GM12892 (cell line): ENCODE measurements around the gene PIK3C2B.

Experiments
- DNase-seq: peaks from one replicate; pipeline ENCODE4 v3.0.0; 2011; ENCODE audit not compliant: insufficient read length
- FAIRE-seq: peaks from 2 replicates; lab custom pipeline; 2011; peaks lifted over from hg19 to GRCh38; lab: Jason Lieb, UNC
- POLR2A ChIP-seq: IDR thresholded peaks from 2 replicates; pipeline ENCODE4 v1.6.1; 2011; ENCODE audit warnings: low read depth, low read length, control low read depth
- POLR2AphosphoS5 ChIP-seq: IDR thresholded peaks from 2 replicates; pipeline ENCODE4 v1.6.1; 2011; ENCODE audit warnings: low read depth, low read length, control low read depth
- TAF1 ChIP-seq: IDR thresholded peaks from 2 replicates; pipeline ENCODE4 v1.6.1; 2011; ENCODE audit warnings: low read depth, mild to moderate bottlenecking, control low read depth, low read length, borderline replicate concordance

PIK3C2B gene

GRCh38 chr1:204505674-204506200 is 11.1 kb upstream of the PIK3C2B start:
- no peak for TF ChIP-seq POLR2A
- TF ChIP-seq POLR2AphosphoS5: no peak
- TF ChIP-seq TAF1: no peak
- DNase-seq (no peak), FAIRE-seq (no peak)

DNA sequence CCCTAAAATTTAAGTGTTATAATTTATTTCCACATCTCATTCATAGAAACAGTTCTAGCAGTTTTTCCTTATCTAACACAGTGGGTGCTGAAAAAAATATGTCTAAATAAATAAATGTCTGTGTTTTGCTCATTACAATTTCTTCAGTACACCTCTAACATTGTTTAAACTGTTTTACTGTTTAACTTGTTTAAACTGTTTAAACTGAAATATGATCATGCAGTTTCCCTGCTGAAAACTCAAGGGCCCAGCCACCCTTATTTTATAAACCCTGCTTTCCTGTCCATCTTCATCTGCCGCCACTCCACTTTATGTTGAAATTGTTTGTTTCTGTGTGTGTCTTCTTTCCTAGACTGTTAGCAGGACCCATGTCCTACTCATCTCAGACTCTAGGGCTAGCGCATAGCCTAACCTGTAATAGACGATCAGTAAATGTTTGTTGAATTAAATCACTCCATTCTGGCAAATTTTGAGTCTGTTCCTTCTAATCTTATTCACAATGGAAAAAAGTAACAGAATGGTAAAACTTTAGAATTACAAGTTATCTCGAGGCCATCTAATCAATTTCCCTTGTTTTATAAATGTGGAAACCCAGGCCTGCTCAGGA is 9.4 kb upstream of the PIK3C2B start:
- FAIRE-seq (no peak), DNase-seq (no peak)
- no peak for TF ChIP-seq TAF1
- no peak for TF ChIP-seq POLR2AphosphoS5
- no peak for TF ChIP-seq POLR2A

GRCh38 chr1:204503122-204503912 is 8.7 kb upstream of the PIK3C2B start:
- FAIRE-seq (peak; percentile 54), DNase-seq (no peak)
- no peak for TF ChIP-seq POLR2AphosphoS5

- FAIRE-seq (no peak), DNase-seq (no peak)
- no peak for TF ChIP-seq TAF1
- TF ChIP-seq POLR2A: no peak
- TF ChIP-seq POLR2AphosphoS5: no peak
Observed at GRCh38 chr1:204502241-204502640, 7.6 kb upstream of the PIK3C2B start.

- FAIRE-seq: no peak
- no peak for TF ChIP-seq POLR2AphosphoS5
- no peak for TF ChIP-seq POLR2A
- TF ChIP-seq TAF1: no peak
- DNase-seq: no peak
Observed at GRCh38 chr1:204499511-204500468, 5.2 kb upstream of the PIK3C2B start.

DNA sequence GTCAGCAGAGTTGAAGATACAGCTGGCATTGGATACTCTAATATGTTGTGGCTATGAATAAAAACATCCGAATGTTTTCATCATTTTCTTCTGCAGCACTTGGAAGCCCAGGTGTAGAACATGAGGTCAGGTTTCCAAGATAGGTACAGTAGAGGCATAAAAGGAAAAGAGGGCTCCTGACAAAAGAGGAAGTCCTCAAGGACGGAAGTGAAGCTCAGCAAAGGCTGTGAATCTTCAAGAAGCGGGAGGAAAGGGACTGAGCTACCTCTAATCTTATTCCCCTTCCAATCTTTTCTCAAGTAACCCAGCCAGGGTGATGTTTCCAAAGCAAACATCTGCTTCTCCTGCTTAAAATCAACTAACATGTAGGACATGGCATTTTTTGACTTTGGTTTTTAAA is 4.4 kb upstream of the PIK3C2B start:
- FAIRE-seq (no peak), DNase-seq (no peak)
- no peak for TF ChIP-seq POLR2AphosphoS5
- no peak for TF ChIP-seq TAF1
- no peak for TF ChIP-seq POLR2A

- FAIRE-seq: no peak
- TF ChIP-seq POLR2A (no peak), TAF1 (no peak), POLR2AphosphoS5 (no peak)
- DNase-seq: no peak
Observed at GRCh38 chr1:204495777-204496176, 1.2 kb upstream of the PIK3C2B start.

DNA sequence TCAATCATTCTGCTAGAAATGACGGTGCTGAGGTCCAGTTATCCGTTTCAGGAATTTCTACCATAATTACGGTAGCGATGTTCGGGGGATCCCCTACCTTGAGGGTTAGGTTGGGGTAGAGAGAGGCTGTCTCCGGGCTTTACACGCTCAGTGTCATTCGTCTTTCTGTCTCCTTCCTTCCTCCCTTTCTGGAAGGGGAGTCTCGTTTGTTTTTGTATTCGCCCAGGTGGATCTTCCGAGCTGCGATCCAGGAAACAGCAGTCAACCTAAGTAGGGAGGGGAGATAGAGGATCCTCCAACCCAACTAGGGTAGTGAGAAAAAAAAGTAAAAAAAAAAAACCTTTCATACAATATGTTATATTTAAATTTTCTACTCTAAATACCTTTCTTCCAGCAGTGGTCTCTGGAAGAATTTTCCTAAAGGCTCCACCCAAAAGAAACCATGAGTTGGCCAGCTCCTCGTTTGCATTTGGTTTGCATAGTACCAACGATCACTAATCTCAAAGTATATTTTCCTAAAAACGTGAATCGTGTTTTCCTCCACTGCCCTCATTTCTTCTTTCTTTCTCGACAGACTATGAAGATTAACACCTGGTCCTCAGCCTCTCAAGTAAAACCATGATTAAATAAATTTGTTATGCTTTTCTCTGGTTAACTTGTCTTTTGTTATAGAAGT is 611 bp upstream of the PIK3C2B start:
- TF ChIP-seq POLR2AphosphoS5: no peak
- TF ChIP-seq TAF1: peak; percentile 25; the same call in 1 of the 2 replicates
- DNase-seq: no peak
- FAIRE-seq: peak; percentile 44

DNA sequence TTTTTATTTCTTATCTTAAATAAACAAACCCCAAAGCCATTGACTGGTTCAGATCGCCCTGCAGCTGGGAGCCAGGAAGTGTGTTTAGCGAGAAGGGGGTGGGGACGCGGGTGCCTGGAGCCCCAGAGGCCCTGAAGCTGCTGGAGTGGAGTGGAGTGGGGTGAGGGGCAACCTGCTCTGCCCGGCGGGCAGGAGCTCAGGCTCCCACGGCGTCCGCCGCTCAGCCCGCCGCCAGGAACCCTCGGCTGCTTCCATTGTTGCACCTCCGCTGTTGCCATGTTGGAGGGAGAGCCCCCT is 673 bp downstream of the PIK3C2B start:
- FAIRE-seq (no peak), DNase-seq (peak; percentile 46)
- TF ChIP-seq POLR2A (no peak), POLR2AphosphoS5 (no peak), TAF1 (no peak)

DNA sequence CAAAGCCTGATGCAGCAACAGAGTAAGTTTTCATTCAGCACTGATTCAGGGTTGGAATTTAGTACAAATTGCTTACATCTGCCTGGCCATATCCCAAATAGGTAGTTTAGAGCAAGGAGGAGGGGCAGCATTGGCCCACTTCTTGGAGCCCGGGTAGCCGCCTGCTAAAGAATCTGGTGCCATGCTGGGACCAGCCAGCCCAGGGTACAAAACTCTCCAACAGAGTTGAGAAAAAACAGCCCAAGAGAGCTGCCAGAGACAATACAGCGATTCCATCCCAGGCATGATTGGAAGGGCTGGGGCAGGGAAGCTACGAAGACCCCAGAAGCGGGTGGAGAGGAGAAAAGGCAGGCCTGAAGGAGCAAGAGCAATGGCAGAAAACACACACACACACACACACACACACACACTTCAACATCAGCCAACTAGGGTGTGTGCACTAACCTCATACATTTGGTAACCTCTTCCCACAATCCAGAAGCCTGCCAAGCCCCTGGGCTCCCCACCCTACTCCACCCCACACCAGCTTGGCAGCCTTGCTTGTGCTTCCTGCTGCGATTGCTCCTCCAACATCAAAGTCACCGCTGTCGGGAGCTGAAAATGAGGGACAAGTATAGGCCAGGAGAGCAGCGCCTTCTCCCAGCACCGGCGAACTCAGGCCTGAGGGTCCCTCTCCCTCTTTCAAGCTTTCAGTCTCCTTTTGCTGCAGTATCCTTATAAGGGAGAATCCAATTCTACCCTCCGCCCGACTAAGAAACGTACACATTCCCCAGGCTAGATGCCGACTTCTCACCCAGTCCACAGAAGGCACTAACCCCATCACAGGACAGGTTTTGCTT is 1.2 kb downstream of the PIK3C2B start:
- FAIRE-seq (peak; percentile 33), DNase-seq (no peak)
- TF ChIP-seq POLR2AphosphoS5 (no peak), POLR2A (no peak), TAF1 (no peak)
